ENCODE measurements around the gene P3H4.

Gene P3H4

GRCh38 chr17:41769985-41770384 lies 41.8 kb downstream of the P3H4 start:
- no peak for DNase-seq (ENCODE audit: low spot score)

GRCh38 chr17:41769346-41769862 lies 42.3 kb downstream of the P3H4 start:
- no peak for DNase-seq (ENCODE audit: low spot score)

- DNase-seq (ENCODE audit: low spot score), result no peak
These were observed 43.0 kb downstream of the P3H4 start for GRCh38 chr17:41768682-41769288.

- no peak for DNase-seq (ENCODE audit: low spot score)
These were observed 44.3 kb downstream of the P3H4 start for GRCh38 chr17:41767324-41768042.

- DNase-seq (ENCODE audit: low spot score), result no peak
These were observed 45.6 kb downstream of the P3H4 start for GRCh38 chr17:41766135-41766534.

GRCh38 chr17:41763327-41763726 lies 48.4 kb downstream of the P3H4 start:
- DNase-seq (ENCODE audit: low spot score), result no peak

GRCh38 chr17:41762841-41763240 lies 48.9 kb downstream of the P3H4 start:
- DNase-seq (ENCODE audit: low spot score), result no peak

- DNase-seq (ENCODE audit: low spot score), result no peak
These were observed 49.4 kb downstream of the P3H4 start for GRCh38 chr17:41762391-41762790.

- no peak for DNase-seq (ENCODE audit: low spot score)
These were observed 50.9 kb downstream of the P3H4 start for GRCh38 chr17:41760878-41761277.

GRCh38 chr17:41758601-41759000 lies 53.1 kb downstream of the P3H4 start:
- DNase-seq (ENCODE audit: low spot score), result no peak

- DNase-seq (ENCODE audit: low spot score), result no peak
These were observed 57.7 kb downstream of the P3H4 start for GRCh38 chr17:41754066-41754465.
